HG02588 (cell line): ENCODE data around the gene AKR1C3.
"Not testable (repeated sequence)": the region's sequence is repeated elsewhere in the genome, so short reads cannot be mapped to it uniquely, and the experiment has no call there.

Experiments
- ATAC-seq: cut with Tn5 transposase; IDR thresholded peaks from one replicate; pipeline ENCODE4 v1.9.1; 2021; ENCODE audit warnings: mild to moderate bottlenecking, moderate library complexity; ENCODE audit not compliant: unreplicated experiment

Gene AKR1C3

DNA sequence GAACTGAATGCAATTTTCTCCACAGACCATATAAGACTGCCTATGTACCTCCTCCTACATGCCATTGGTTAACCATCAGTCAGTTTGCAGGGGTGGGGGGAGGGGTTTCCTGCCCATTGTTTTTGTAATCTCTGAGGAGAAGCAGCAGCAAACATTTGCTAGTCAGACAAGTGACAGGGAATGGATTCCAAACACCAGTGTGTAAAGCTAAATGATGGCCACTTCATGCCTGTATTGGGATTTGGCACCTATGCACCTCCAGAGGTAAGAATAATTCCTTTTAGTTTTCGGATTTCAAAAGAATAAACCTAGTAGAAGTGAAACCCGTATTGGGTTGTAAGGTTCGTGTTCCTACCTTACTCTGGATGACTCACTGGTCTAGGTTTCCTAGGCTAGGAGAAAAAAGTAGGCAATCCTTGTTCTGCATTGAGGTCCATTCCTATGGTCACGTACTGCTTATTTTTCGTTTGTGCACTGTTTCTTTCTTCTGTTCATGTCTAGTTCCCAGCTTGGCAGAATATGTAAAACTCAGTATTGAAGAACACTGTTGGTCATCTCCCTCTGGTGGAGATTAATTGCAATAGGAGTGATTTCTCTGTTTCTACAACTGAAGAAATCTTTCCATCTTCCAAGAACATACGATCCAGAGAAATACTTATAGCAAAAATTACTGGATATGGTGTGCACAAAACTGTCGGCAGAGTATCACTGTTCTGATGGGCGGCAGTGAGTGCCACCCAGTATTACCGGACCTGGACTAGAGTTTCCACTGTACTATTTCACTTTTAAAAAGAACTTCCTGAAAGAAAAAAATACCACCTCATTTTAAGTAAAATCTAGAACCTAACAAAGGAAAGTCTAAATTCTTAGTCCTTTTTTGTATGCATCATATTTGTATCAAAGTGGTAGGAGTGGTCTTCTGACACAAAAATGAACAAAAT is at the start of gene AKR1C3:
Gene AKR1C3 (plus strand): TSS at position 150 of the 941 bp plus-strand sequence. CDS start 31 bp downstream, at position 181.
- ATAC-seq, result no peak

DNA sequence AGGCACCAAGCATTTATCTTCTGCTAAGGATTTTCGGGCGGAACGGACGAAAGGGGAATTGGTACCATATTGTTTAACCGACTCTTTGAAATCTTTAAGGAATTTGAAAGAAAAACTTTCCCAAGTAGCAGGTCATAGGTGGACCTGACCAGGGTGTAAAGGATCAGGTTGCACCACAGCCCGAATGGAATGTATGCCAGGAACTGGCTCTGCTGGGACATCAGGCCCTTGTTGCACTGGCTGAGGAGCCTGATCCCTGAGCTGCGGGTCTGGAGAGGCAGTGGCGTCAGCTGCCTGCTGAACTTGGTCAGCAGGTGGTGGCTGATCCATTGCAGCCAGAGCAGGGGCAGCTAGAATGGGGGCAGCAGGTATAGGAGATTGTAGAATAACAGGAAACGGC is 49.1 kb upstream of the AKR1C3 start:
- ATAC-seq, result no peak

DNA sequence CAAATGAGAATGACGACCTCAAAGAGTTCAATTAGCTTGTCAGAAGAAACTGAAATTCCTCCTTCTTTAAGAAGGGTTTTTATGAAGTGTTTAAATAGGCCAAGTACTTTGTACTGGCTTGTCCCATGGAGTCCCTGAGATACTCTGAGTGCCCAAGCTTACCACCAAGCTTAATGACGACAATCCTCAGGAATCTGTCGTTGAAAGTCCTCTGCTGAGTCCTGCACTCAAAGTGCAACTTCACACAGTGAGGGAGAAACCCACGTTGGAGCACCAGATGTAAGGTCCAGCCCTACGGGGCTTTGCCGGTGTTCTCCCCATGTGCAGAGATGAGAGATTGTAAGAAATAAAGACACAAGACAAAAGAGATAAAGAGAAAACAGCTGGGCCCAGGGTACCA is 47.8 kb upstream of the AKR1C3 start:
- no peak for ATAC-seq

DNA sequence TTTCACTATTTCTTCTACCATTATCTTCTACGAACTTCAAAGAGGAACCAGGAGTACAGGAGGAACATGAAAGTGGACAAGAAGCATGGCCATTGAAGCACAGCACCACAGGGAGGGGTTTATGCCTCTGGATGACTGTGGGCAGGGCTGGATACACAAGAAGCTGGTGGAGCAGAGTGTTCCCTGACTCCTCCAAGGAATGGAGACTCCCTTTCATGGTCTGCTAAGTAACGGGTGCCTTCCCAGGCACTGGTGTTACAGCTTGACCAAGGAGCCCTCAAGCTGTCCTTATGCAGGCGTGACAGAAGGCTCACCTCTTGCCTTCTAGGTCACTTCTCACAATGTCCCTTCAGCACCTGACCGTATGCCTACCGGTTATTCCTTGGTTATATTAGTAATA is 47.2 kb upstream of the AKR1C3 start:
- ATAC-seq, result not testable (repeated sequence)

DNA sequence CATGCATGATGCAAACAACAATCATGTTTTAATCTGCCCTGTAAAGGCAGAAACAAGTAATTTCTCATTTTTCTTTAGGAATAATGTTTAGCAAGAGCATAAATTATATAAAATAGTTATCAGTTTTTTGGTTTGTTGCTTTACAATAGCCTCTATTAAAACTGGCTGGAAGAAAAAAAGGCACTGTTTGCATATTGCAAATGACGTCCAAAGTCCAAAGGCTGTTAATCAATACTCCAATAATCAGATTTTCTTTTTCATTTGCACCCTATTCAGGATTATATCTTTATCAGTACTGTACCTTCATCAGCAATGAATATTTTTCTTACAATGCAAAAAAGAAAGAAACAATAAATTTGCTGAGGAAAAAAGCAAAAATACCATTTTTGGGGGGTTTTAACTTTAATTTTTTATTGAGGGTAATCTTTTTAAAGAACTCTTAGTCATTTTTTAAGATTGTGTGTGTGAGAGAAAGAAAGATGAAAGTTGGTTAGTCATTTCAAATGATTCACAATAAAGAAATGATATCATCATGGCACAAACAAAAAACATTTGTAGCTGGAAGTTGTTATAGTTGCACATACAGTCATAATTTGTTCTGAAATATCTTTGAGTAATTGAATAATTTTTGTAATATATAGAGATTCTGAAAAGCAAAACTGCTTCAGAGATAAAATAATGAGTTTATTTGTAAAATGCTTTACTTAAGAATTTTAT is 46.1 kb upstream of the AKR1C3 start:
- no peak for ATAC-seq

DNA sequence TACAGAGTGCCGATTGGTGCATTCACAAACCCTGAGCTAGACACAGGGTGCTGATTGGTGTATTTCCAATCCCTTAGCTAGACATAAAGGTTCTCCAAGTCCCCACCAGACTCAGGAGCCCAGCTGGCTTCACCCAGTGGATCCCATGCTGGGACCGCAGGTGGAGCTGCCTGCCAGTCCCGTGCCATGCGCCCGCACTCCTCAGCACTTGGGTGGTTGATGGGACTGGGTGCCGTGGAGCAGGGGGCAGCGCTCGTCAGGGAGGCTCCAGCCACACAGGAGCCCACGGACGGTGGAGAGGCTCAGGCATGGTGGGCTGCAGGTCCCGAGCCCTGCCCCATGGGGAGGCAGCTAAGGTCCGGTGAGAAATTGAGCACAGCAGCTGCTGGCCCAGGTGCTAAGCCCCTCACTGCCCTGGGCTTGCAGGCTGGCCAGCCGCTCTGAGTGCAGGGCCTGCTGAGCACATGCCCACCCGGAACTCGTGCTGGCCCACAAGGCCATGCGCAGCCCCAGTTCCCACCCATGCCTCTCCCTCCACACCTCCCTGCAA is 41.2 kb upstream of the AKR1C3 start:
- not testable (repeated sequence) for ATAC-seq

DNA sequence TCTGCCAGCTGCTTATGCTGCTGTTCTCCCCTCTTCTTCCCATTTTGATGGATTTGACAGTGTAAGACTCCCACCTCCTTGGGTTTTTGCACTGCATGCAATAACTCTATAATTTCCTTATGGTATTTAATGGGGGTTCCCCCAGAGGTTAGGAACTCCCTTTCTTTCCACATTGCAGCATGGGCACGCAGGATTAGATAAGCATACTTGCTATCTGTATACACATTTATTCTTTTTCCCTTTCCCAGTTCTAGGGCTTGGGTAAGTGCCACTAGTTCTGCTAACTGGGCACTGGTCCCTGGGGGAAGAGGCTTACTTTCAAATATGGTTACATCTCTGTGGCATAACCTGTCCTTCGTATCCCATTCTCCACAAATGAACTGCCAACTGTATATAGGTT is 39.4 kb upstream of the AKR1C3 start:
- not testable (repeated sequence) for ATAC-seq

DNA sequence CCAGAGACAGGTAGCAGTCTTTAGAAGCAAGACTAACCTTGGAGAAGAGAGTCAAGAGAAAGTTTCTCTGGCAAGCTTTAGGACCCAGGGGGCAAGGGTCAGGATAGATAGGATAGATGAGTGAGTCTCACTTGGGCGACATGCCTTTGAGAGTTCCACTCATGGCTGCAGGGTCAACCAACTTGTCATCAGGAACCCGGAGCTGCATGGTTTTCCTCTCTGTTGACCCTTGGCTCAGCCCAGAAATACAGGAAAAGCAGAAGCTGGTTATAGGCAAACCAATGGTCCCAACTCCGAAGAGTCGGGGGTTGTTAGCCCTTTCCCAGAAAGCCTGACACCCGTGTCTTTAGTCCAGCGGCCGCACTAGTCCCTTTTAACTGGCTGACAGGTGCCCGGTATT is 34.9 kb upstream of the AKR1C3 start:
- not testable (repeated sequence) for ATAC-seq

DNA sequence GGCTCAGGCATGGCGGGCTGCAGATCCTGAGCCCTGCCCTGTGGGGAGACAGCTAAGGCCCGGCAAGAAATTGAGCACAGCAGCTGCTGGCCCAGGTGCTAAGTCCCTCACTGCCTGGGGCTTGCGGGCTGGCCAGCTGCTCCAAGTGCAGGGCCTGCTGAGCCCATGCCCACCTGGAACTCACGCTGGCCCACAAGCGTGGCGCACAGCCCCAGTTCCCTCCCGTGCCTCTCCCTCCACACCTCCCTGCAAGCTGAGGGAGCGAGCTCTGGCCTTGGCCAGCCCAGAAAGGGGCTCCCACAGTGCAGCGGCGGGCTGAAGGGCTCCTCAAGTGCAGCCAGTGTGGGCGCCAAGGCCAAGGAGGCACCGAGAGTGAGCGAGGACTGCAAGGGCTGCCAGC is 33.4 kb upstream of the AKR1C3 start:
- not testable (repeated sequence) for ATAC-seq

DNA sequence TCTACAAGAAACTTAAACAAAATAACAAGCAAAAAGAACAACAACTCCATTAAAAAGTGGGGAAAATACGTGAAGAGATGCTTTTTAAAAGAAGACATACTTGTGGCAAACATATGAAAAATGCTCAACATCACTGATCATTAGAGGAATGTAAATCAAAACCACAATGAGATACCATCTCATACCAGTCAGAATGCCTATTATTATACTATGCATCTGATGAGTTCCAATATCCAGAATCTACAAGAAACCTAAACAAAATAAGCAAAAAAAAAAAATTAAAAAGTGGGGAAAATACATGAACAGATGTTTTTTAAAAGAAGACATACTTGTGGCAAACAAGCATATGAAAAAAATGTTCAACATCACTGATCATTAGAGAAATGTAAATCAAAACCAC is 29.6 kb upstream of the AKR1C3 start:
- ATAC-seq, result no peak

DNA sequence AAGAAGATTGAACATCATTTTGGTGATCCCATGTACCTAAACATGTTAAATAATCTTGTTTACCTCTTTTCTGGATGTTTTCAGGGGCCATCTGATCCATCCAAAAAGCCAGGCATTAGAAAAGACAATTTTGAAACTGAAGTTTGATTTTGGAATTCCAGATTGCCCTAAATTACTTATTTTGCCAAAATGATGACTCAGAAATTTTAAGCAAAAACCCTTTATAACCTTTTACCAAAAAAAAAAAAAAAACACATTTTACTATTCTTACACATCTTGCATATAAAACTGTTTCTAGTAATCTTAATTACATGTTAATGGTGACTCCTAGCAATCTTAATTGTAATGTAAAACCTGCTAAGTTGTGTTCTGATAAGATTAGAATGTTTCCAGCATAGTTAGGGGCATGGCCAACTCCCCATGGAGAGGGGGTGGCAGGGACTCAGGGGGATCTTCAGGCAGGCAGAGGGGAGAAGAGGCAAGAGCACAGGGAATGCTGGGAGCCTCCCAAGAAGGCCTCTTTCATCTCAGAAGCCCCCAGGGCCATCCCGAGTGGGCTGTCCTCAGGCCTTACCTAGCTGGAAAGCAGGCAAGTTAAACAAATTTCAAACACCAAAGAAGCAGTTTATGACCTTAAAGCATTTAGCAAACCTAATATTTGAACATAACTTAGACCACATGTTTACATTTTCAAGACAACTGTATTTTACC is 25.8 kb upstream of the AKR1C3 start:
- no peak for ATAC-seq

DNA sequence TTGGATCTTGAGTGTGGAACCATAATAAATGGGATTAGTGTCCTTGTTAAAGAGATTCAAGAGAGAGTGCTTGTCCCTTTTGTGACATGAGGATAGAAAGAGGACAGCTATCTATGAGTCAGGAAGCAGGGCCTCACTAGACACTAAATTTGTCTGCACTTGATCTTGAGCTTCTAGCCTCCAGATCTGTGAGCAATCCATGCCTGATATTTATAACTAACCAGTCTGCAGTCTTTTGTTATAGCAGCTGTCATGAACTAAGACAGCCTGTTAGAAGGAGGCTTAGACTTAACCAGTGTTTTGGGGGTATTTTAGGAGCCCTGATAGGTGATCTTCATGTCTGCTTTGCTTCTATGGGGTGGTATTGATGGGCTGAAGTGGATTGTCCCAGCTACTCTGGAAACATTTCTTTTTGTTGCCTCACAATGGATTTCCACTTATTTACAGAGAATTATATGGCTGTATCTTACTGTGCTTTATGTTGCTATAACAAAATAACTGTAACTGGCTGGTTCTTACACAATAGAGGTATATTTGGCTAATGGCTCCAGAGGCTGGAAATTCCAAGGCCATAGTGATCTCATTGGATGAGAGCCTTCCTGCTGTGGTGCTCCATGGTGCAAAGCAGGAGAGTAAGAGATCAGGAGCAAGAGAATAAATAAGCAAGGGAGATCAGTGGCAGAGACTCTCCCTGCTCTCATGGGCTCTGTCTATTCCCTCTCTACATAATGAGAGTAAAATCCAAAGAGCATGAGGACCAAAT is 23.4 kb upstream of the AKR1C3 start:
- ATAC-seq, result no peak

DNA sequence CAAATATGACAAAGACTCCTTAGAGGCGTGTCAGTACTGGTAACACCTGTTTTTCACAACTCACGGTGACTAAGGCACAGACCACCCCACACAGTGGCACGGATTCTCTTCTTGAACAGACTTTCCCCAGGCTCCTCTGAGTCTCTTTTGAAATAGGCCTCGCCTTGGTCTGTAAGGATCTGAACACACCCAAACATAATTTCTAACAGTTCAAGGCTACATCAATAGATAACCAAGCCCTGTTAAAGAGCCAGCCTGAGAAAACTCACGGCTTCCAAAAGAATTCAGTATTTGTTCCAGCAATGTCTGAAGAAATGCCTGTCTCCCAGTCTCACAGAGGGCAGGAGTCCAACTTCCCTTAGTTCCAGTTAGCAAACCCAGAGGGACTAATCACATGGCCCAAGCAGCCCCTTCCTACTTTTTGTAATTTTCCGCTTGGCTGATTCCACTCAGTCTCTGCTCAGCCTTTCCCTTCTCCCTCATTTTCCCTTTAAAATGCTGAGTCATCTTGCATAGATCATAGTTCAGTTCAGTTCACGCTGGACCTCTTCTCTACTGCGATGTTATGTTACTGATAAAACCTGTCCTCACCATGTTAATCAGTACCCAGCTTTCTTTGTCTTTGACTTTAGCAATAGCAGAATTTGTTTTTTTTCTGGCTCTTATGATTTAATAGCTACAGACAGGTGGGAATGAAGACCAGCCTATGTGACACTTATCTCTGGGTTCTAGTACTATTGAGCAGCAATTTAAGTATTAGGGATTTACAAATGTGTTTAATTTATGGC is 22.6 kb upstream of the AKR1C3 start:
- ATAC-seq, result no peak

DNA sequence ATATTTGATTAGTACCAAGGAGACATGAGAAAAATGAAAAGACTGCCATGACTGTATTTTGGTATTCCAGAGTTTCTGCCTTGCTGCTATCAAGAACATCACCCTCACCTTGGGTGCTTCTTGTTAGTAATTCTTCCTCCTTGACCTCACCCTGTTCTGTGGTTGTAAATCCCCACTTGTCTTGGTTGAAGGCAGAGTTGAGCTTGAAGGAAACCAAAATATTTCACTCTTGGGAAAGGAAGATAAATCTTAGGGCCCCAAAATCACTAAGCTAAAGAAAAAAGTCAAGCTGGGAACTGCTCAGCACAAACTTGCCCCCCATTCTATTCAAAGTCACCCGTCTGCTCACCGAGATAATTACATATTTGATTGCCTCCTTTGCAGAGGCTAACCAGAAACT is 20.6 kb upstream of the AKR1C3 start:
- ATAC-seq, result no peak

DNA sequence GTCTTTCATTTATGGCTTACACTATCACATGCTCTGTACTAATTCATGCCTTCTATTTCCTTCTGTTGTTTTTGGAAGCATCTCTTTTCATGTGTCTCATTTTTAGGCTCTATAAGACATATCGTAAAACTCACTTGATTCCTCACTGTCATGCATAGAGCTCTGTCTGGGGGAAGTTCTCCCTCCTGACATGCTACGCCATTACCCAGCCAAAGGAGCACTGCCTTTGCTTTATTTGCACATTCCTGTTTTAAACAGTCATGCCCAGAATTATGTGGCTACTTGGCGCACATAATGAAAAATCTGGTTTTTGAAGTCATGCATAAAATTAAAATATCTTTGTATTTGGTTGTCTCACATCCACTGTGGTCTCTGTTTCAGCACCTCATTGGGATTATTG is 17.6 kb upstream of the AKR1C3 start:
- ATAC-seq, result no peak

DNA sequence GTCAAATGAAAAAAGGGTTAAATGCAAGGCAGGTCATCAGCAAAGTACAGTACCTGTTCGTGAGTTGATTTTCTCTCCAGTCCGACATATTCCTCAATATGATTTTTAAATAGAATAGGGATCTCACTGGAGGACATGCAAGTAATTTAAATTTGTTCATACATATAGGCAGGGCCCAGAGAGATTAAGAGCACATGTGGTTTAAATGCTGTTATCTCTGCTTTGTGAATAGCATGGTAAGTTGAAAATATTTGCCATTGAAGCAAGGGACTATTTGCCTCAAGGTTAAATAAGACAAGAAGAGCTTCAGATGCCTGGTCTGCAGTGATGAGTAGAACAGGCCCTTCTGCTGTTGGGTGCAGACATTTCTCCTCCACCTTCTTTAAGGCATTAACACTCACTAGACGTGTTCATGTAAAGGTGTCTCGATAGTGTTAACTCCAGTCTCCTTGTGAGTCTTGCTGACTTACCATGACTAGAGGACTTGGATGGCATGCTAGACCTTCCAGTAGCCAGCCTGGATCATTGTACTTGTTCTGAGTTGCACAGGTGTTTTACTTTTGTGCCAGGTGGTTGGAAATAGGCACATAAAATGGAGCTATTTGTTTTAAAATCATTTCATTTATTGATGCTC is 15.6 kb upstream of the AKR1C3 start:
- no peak for ATAC-seq

DNA sequence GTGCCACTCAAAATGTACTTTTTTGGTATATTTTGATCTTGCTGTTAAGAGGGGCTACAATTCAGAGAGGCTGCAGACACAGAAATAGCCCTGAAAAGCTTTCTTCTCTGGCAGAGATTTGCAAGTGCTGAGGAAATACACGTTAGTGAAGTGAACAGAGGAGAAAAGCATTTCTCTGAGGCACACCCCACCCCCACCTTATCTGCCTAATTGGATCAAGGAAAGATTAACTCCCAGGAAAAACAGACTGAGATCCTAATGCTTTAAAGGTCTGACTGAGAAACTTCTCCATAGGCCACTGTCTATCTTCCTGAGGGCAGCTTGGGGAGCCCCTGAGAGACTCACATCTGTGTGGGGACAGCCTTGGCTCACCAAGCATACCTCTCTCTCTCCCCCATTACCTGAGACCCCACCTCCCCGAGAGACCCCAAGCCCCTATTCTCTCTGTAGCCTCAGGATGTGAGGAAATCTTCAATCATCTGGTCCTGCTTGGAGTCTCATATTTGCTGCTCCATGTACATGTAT is 14.8 kb upstream of the AKR1C3 start:
- ATAC-seq, result no peak

DNA sequence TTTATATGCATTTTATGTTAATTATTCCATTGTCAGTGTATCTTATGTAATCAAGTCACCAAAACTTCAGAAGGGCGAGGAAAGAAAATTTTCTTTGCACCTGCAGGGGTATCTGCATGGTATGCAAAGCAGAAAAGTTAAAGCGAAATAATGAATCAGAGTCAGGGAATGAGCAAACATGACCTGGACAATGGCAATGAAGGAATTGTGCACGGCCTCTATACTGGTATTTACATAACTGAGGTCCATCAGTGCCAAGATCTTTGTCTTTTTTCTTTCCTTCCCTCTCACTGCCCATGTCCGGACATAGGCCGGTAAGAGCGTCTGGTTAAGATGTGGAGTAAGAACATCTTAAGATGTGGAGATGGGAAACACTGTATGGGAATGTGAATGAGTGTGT is 14.4 kb upstream of the AKR1C3 start:
- ATAC-seq, result no peak

DNA sequence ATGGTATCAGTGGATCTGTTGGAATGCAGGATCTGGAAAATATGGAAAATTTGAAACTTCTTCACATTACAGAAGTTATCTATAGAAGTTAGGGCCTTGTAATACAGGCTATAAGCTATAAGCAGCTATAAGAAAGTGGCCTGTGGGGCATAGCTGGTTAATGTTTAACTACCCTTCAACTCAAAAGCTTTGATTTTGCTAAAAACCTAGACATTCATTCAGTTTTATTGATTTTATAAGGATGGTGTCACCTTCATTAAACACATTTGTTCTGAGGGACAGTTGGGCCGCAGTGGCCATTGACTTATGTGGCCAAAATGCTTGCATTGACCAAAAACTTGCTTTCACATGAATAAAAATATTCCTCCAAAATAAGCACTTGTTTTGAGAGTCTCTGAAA is 13.1 kb upstream of the AKR1C3 start:
- no peak for ATAC-seq
